GM12878 (cell line): ENCODE results near the gene METTL5. TPM values are rescaled to one million over a fixed set of nuclear protein-coding genes. Genes with fewer than 3 reads are reported as not detected.

Experiments used
- ATAC-seq: fragments of 200-7000 bp; cut with Tn5 transposase; 3 replicates; pipeline ENCODE4 v1.9.1; 2020; ENCODE audit warnings: mild to moderate bottlenecking, moderate library complexity
- BruUV-seq: library from RNA; stranded (reverse); fragments of 400-500 nt; replicated peaks from 2 replicates; lab custom pipeline; 2021; lab: Mats Ljungman, UMichigan
- CTCF ChIA-PET: fragments of 300-600 bp; sonication (Branson Sonifier 250); formaldehyde crosslinking; extraction: SDS; loops from one replicate; lab custom pipeline; 2021; ENCODE audit warnings: inconsistent platforms; lab: Yijun Ruan, JAX
- POLR2A ChIA-PET: fragments of 350-600 bp; formaldehyde crosslinking; extraction: SDS; loops from one replicate; lab custom pipeline; 2021; ENCODE audit warnings: inconsistent platforms; lab: Charles Lee
- RAD21 ChIA-PET: fragments of 300-600 bp; sonication (Branson Sonifier 250); formaldehyde crosslinking; loops from one replicate; lab custom pipeline; 2023; ENCODE audit warnings: antibody characterized with exemption; ENCODE audit not compliant: unreplicated experiment; lab: Charles Lee
- SMC1A ChIA-PET: fragments of 300-600 bp; sonication (Branson Sonifier 250); formaldehyde crosslinking; loops from one replicate; lab custom pipeline; 2023; ENCODE audit not compliant: unreplicated experiment, uncharacterized antibody; lab: Charles Lee
- DNase-seq: peaks from one replicate; pipeline ENCODE4 v3.0.0-alpha.2; 2011; ENCODE audit warnings: low read depth, low spot score
- FAIRE-seq: peaks from 3 replicates; lab custom pipeline; 2011; peaks lifted over from hg19 to GRCh38; lab: Jason Lieb, UNC
- H2AFZ ChIP-seq: 2 replicates; pipeline ENCODE4 v1.6.0; 2011; ENCODE audit warnings: low read depth, low read length, control low read depth; ENCODE audit not compliant: control insufficient read depth
- H3K27ac ChIP-seq: 2 replicates; pipeline ENCODE4 v1.5.1; 2011; ENCODE audit warnings: control low read depth; ENCODE audit not compliant: control insufficient read depth, insufficient read depth
- H3K27me3 ChIP-seq, 2 experiments: replicated peaks in 1 of 2; 2 replicates each; pipeline versions ENCODE4 v1.6.0 to v1.6.1; 2011; ENCODE audit warnings: low read length in 1 of 2; ENCODE audit not compliant: control insufficient read depth in 2 of 2, insufficient read depth in 2 of 2
- H3K36me3 ChIP-seq, 2 experiments: 2 replicates each; pipeline ENCODE4 v1.5.1; 2011; ENCODE audit warnings: low read length in 1 of 2; ENCODE audit not compliant: control insufficient read depth in 2 of 2, insufficient read depth in 2 of 2
- H3K4me1 ChIP-seq: 2 replicates; pipeline ENCODE4 v1.6.1; 2011; ENCODE audit warnings: mild to moderate bottlenecking, low read length, moderate library complexity, mixed read lengths; ENCODE audit not compliant: control insufficient read depth, insufficient read depth
- H3K4me2 ChIP-seq: 2 replicates; pipeline ENCODE4 v1.6.0; 2011; ENCODE audit warnings: control low read depth; ENCODE audit not compliant: control insufficient read depth, insufficient read depth
- H3K4me3 ChIP-seq: fragments of 200-600 bp; sonication (generic); 2 replicates; pipeline ENCODE4 v1.5.1; 2016
- H3K79me2 ChIP-seq: 2 replicates; pipeline ENCODE4 v1.6.0; 2011; ENCODE audit warnings: low read length; ENCODE audit not compliant: control insufficient read depth, insufficient read depth
- H3K9ac ChIP-seq: 2 replicates; pipeline ENCODE4 v1.8.0; 2011; ENCODE audit warnings: low read length, control low read depth, mixed read lengths; ENCODE audit not compliant: control insufficient read depth, insufficient read depth
- H3K9me3 ChIP-seq: replicated peaks from 3 replicates; pipeline ENCODE4 v1.5.1; 2011; ENCODE audit warnings: mild to moderate bottlenecking, low read length; ENCODE audit not compliant: control insufficient read depth, insufficient read depth
- H4K20me1 ChIP-seq: 2 replicates; pipeline ENCODE4 v1.6.0; 2011; ENCODE audit not compliant: control insufficient read depth, insufficient read depth
- CREB1 ChIP-seq: IDR thresholded peaks from 2 replicates; pipeline ENCODE4 v1.6.1; 2012; ENCODE audit warnings: low read depth, mild to moderate bottlenecking, inconsistent platforms
- IRF3 ChIP-seq: fragments of 450-650 bp; IDR thresholded peaks from 2 replicates; pipeline ENCODE4 v1.6.1; 2014; ENCODE audit warnings: mild to moderate bottlenecking
- IRF4 ChIP-seq: IDR thresholded peaks from 2 replicates; pipeline ENCODE4 v1.6.1; 2011; ENCODE audit warnings: low read depth, low read length
- MLLT1 ChIP-seq: fragments of 450-650 bp; IDR thresholded peaks from 2 replicates; pipeline ENCODE4 v1.6.1; 2016; ENCODE audit warnings: mild to moderate bottlenecking
- RUNX3 ChIP-seq: IDR thresholded peaks from 2 replicates; pipeline ENCODE4 v1.6.1; 2012; ENCODE audit warnings: low read length, inconsistent platforms
- SPI1 ChIP-seq: IDR thresholded peaks from 2 replicates; pipeline ENCODE4 v1.6.1; 2011; ENCODE audit warnings: low read depth, mild to moderate bottlenecking, low read length, moderate library complexity, borderline replicate concordance; ENCODE audit not compliant: insufficient read depth
- SREBF2 ChIP-seq: IDR thresholded peaks from 2 replicates; pipeline ENCODE4 v1.6.1; 2012; ENCODE audit warnings: mild to moderate bottlenecking, low read length
- STAT3 ChIP-seq: IDR thresholded peaks from 2 replicates; pipeline ENCODE4 v1.6.1; 2011; ENCODE audit warnings: low read depth, low read length, improper control_type of control experiment
- TAF1 ChIP-seq: IDR thresholded peaks from 2 replicates; pipeline ENCODE4 v1.6.1; 2011; ENCODE audit warnings: mild to moderate bottlenecking, low read depth, low read length, borderline replicate concordance
- WGBS: methylation state at CpG from one replicate; pipeline ENCODE4 v1.1.6; 2016; ENCODE audit warnings: low lambda C conversion rate; ENCODE audit not compliant: insufficient replicate concordance, insufficient coverage; ENCODE audit errors: missing lambda C conversion rate; 5-methylcytosine and 5-hydroxymethylcytosine counted together
- in situ Hi-C: fragments of 300-500 bp; cut with MboI; formaldehyde crosslinking; loops from 9 replicates; pipeline ENCODE4 v1.14.3; 2018; ENCODE audit warnings: mixed read lengths
- intact Hi-C: fragments of 100-400 bp; cut with micrococcal nuclease; formaldehyde crosslinking; loops from one replicate; pipeline ENCODE4 v1.14.2; 2022; ENCODE audit not compliant: unreplicated experiment
- polyA plus RNA-seq, 11 experiments: library from polyadenylated mRNA; depleted of rRNA in 4 of 11; unstranded in 6 of 11; stranded (reverse) in 5 of 11; fragments of >200 nt; fragmentation: Nextera tagmentation in 4 of 11; fragmentation: Illumina TruSeq in 1 of 11; extraction: Ambion mirVana in 4 of 11; extraction: Trizol in 1 of 11; gene quantifications; 1 replicate in 1 of 11; 2 replicates in 10 of 11; pipeline versions ENCODE4 v1.2.1 to v1.2.3, GENCODE V29; 2011 to 2016; ENCODE audit warnings: inconsistent platforms in 2 of 11, missing spikeins in 2 of 11, low read depth in 1 of 11
- total RNA-seq, 4 experiments: library from RNA; depleted of rRNA in 3 of 4; stranded (reverse); fragments of >200 nt in 3 of 4; fragmentation: Illumina TruSeq in 1 of 4; extraction: Trizol in 1 of 4; gene quantifications; 2 replicates each; pipeline versions ENCODE4 v1.2.1 to v1.2.3, GENCODE V29; 2013 to 2021
- TF ChIP-seq, protein P1 (sequence below): IDR thresholded peaks from 2 replicates; pipeline ENCODE4 v1.6.1; 2012; ENCODE audit warnings: mild to moderate bottlenecking, low read depth, low read length
- TF ChIP-seq, protein P2 (sequence below): fragments of 450-650 bp; IDR thresholded peaks from 2 replicates; pipeline ENCODE4 v1.6.1; 2017; ENCODE audit warnings: low read depth, mild to moderate bottlenecking, moderate library complexity
- TF ChIP-seq, protein P3 (sequence below): fragments of 450-650 bp; IDR thresholded peaks from 2 replicates; pipeline ENCODE4 v1.6.1; 2017; ENCODE audit warnings: mild to moderate bottlenecking, moderate library complexity

The METTL5 gene
- total and polyA plus RNA-seq, 10 of the 15 experiments (the other 5 are each of a cell fraction or from before 2014, with no cell fraction given) = 55.0 to 204 (median 87.4) TPM

- Histone ChIP-seq H3K4me3 (no peak overlapping the region), H3K4me1 (no peaks in the 10 kb centered on the region), H3K4me2 (no peak overlapping the region), H3K27me3 (no peaks in the 10 kb centered on the region), H3K36me3 (no peaks in the 10 kb centered on the region), H4K20me1 (no peaks in the 10 kb centered on the region), H2AFZ (no peak overlapping the region), H3K9ac (no peak overlapping the region), H3K27ac (no peak overlapping the region), H3K79me2 (peaks cover 14% of the 10 kb centered on the region), H3K9me3 (no peaks in the 10 kb centered on the region; the same call in 2 of the 3 replicates)
- ATAC-seq = no peak
- CTCF ChIA-PET = interaction anchor here (0.8 to 1.9 kb wide), 7 partner anchors 10 to 268 kb away, joined by 3 to 6 read pairs (median 4); partner anchors contain the start of genes FASTKD1 and UBR3
- in situ Hi-C loops (no loop called here), intact Hi-C loops (loop anchor here (10.0 kb wide), 1 partner anchor 270 kb away; no protein-coding TSS in a partner anchor)
- RAD21 ChIA-PET = no interaction called here
- DNase-seq = no peak
- WGBS = 28% methylated on average over 2 of the region's 2 CpGs
- SMC1A ChIA-PET = interaction anchor here (0.8 to 1.5 kb wide), 3 partner anchors 29 to 267 kb away, joined by 3 to 6 read pairs (median 3); no protein-coding TSS in a partner anchor
- no peak for FAIRE-seq
- POLR2A ChIA-PET = interaction anchor here (0.6 to 0.8 kb wide), 2 partner anchors 17 to 1481 kb away, joined by 3 read pairs; no protein-coding TSS in a partner anchor
- BruUV-seq = no TSS peak
- no peak for TF ChIP-seq MLLT1
- no peak for TF ChIP-seq IRF4
- TF ChIP-seq SPI1 = no peak
- no peak for TF ChIP-seq TAF1
- TF ChIP-seq, protein P1, sequence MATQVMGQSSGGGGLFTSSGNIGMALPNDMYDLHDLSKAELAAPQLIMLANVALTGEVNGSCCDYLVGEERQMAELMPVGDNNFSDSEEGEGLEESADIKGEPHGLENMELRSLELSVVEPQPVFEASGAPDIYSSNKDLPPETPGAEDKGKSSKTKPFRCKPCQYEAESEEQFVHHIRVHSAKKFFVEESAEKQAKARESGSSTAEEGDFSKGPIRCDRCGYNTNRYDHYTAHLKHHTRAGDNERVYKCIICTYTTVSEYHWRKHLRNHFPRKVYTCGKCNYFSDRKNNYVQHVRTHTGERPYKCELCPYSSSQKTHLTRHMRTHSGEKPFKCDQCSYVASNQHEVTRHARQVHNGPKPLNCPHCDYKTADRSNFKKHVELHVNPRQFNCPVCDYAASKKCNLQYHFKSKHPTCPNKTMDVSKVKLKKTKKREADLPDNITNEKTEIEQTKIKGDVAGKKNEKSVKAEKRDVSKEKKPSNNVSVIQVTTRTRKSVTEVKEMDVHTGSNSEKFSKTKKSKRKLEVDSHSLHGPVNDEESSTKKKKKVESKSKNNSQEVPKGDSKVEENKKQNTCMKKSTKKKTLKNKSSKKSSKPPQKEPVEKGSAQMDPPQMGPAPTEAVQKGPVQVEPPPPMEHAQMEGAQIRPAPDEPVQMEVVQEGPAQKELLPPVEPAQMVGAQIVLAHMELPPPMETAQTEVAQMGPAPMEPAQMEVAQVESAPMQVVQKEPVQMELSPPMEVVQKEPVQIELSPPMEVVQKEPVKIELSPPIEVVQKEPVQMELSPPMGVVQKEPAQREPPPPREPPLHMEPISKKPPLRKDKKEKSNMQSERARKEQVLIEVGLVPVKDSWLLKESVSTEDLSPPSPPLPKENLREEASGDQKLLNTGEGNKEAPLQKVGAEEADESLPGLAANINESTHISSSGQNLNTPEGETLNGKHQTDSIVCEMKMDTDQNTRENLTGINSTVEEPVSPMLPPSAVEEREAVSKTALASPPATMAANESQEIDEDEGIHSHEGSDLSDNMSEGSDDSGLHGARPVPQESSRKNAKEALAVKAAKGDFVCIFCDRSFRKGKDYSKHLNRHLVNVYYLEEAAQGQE = no peak
- TF ChIP-seq IRF3 = no peak
- TF ChIP-seq, protein P2, sequence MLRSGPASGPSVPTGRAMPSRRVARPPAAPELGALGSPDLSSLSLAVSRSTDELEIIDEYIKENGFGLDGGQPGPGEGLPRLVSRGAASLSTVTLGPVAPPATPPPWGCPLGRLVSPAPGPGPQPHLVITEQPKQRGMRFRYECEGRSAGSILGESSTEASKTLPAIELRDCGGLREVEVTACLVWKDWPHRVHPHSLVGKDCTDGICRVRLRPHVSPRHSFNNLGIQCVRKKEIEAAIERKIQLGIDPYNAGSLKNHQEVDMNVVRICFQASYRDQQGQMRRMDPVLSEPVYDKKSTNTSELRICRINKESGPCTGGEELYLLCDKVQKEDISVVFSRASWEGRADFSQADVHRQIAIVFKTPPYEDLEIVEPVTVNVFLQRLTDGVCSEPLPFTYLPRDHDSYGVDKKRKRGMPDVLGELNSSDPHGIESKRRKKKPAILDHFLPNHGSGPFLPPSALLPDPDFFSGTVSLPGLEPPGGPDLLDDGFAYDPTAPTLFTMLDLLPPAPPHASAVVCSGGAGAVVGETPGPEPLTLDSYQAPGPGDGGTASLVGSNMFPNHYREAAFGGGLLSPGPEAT = no peak
- TF ChIP-seq CREB1 = no peak
- TF ChIP-seq RUNX3 = no peak
- no peak for TF ChIP-seq SREBF2
- TF ChIP-seq STAT3 = no peak
- TF ChIP-seq, protein P3, sequence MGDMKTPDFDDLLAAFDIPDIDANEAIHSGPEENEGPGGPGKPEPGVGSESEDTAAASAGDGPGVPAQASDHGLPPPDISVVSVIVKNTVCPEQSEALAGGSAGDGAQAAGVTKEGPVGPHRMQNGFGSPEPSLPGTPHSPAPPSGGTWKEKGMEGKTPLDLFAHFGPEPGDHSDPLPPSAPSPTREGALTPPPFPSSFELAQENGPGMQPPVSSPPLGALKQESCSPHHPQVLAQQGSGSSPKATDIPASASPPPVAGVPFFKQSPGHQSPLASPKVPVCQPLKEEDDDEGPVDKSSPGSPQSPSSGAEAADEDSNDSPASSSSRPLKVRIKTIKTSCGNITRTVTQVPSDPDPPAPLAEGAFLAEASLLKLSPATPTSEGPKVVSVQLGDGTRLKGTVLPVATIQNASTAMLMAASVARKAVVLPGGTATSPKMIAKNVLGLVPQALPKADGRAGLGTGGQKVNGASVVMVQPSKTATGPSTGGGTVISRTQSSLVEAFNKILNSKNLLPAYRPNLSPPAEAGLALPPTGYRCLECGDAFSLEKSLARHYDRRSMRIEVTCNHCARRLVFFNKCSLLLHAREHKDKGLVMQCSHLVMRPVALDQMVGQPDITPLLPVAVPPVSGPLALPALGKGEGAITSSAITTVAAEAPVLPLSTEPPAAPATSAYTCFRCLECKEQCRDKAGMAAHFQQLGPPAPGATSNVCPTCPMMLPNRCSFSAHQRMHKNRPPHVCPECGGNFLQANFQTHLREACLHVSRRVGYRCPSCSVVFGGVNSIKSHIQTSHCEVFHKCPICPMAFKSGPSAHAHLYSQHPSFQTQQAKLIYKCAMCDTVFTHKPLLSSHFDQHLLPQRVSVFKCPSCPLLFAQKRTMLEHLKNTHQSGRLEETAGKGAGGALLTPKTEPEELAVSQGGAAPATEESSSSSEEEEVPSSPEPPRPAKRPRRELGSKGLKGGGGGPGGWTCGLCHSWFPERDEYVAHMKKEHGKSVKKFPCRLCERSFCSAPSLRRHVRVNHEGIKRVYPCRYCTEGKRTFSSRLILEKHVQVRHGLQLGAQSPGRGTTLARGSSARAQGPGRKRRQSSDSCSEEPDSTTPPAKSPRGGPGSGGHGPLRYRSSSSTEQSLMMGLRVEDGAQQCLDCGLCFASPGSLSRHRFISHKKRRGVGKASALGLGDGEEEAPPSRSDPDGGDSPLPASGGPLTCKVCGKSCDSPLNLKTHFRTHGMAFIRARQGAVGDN = no peak
Measured at GRCh38 chr2:169795181-169795580, 29.5 kb downstream of the METTL5 start.
